Mucosa of rectum (tissue), 2 donors: ENCODE data around the gene TMCC1.
"Not testable (repeated sequence)": the region's sequence is repeated elsewhere in the genome, so short reads cannot be mapped to it uniquely, and the experiment has no call there.

ENCODE experiments used
- H3K27ac ChIP-seq, 2 donors: one replicate each; pipeline ENCODE4 v1.7.0; 2013; ENCODE audit warnings: inconsistent platforms in 2 of 2, low read depth in 2 of 2, low read length in 2 of 2
- H3K27me3 ChIP-seq, 2 donors: one replicate each; pipeline ENCODE4 v1.7.0; 2013; ENCODE audit warnings: low read length in 2 of 2; ENCODE audit not compliant: control insufficient read depth in 2 of 2, insufficient read depth in 2 of 2
- H3K36me3 ChIP-seq, 2 donors: one replicate each; pipeline ENCODE4 v1.7.0; 2013; ENCODE audit warnings: low read length in 2 of 2; ENCODE audit not compliant: control insufficient read depth in 2 of 2, insufficient read depth in 2 of 2
- H3K4me1 ChIP-seq, 2 donors: one replicate each; pipeline ENCODE4 v1.7.0; 2013; ENCODE audit warnings: low read length in 2 of 2, mild to moderate bottlenecking in 1 of 2; ENCODE audit not compliant: control insufficient read depth in 2 of 2, insufficient read depth in 2 of 2
- H3K4me3 ChIP-seq, 2 donors: one replicate each; pipeline ENCODE4 v1.7.0; 2013; ENCODE audit warnings: low read length in 2 of 2
- H3K9ac ChIP-seq, 2 donors: one replicate each; pipeline ENCODE4 v1.7.0; 2013; ENCODE audit warnings: low read length in 2 of 2, low read depth in 1 of 2, mild to moderate bottlenecking in 1 of 2
- H3K9me3 ChIP-seq, 2 donors: one replicate each; pipeline ENCODE4 v1.7.0; 2013; ENCODE audit warnings: low read length in 2 of 2; ENCODE audit not compliant: control insufficient read depth in 2 of 2
- donor health status: healthy.
- donor health status: Normal muscosa, but diverticular disease.

The TMCC1 gene

GRCh38 chr3:129696430-129696829, 197.1 kb downstream of the TMCC1 start:
- H3K9me3 ChIP-seq, H3K27ac ChIP-seq, H3K36me3 ChIP-seq, H3K4me3 ChIP-seq, H3K9ac ChIP-seq, H3K4me1 ChIP-seq, H3K27me3 ChIP-seq: not testable (repeated sequence)

- Histone ChIP-seq H3K9me3 (no peaks in the 10 kb centered on the region), H3K9ac (no peak overlapping the region), H3K4me1 (no peaks in the 10 kb centered on the region), H3K4me3 (no peak overlapping the region), H3K36me3 (no peaks in the 10 kb centered on the region), H3K27me3 (no peaks in the 10 kb centered on the region), H3K27ac (no peak overlapping the region)
Measured at GRCh38 chr3:129695230-129695629, 198.3 kb downstream of the TMCC1 start.

- H3K4me1 ChIP-seq, result no peaks in the 10 kb centered on the region
- no peak overlapping the region for H3K27ac ChIP-seq
- no peaks in the 10 kb centered on the region for H3K27me3 ChIP-seq
- no peaks in the 10 kb centered on the region for H3K36me3 ChIP-seq
- H3K4me3 ChIP-seq, result no peak overlapping the region
- no peak overlapping the region for H3K9ac ChIP-seq
- no peaks in the 10 kb centered on the region for H3K9me3 ChIP-seq
Measured at GRCh38 chr3:129694228-129694627, 199.3 kb downstream of the TMCC1 start.

GRCh38 chr3:129692743-129693142, 200.8 kb downstream of the TMCC1 start:
- no peak overlapping the region for H3K27ac ChIP-seq
- no peak overlapping the region for H3K4me3 ChIP-seq
- H3K9ac ChIP-seq, result no peak overlapping the region
- no peaks in the 10 kb centered on the region for H3K36me3 ChIP-seq
- no peaks in the 10 kb centered on the region for H3K9me3 ChIP-seq
- H3K27me3 ChIP-seq, result no peaks in the 10 kb centered on the region
- no peaks in the 10 kb centered on the region for H3K4me1 ChIP-seq

GRCh38 chr3:129690963-129691362, 202.5 kb downstream of the TMCC1 start:
- Histone ChIP-seq H3K27me3 (no peaks in the 10 kb centered on the region), H3K4me1 (no peaks in the 10 kb centered on the region), H3K9ac (no peak overlapping the region), H3K36me3 (no peaks in the 10 kb centered on the region), H3K4me3 (no peak overlapping the region), H3K9me3 (no peaks in the 10 kb centered on the region), H3K27ac (no peak overlapping the region)

GRCh38 chr3:129690406-129690805, 203.1 kb downstream of the TMCC1 start:
- Histone ChIP-seq H3K4me1 (no peaks in the 10 kb centered on the region), H3K27ac (no peak overlapping the region), H3K27me3 (no peaks in the 10 kb centered on the region)

GRCh38 chr3:129689036-129689435, 204.5 kb downstream of the TMCC1 start:
- Histone ChIP-seq H3K9me3 (no peaks in the 10 kb centered on the region), H3K9ac (no peak overlapping the region), H3K27me3 (no peaks in the 10 kb centered on the region), H3K36me3 (no peaks in the 10 kb centered on the region), H3K27ac (no peak overlapping the region), H3K4me1 (no peaks in the 10 kb centered on the region), H3K4me3 (no peak overlapping the region)

More at GRCh38 chr3:129690406-129690805, 203.1 kb downstream of the TMCC1 start:
- no peaks in the 10 kb centered on the region for H3K9me3 ChIP-seq
- no peak overlapping the region for H3K9ac ChIP-seq
- no peak overlapping the region for H3K4me3 ChIP-seq
- H3K36me3 ChIP-seq, result no peaks in the 10 kb centered on the region

GRCh38 chr3:129688271-129688895, 205.1 kb downstream of the TMCC1 start:
- no peaks in the 10 kb centered on the region for H3K36me3 ChIP-seq
- H3K9me3 ChIP-seq, result no peaks in the 10 kb centered on the region
- no peak overlapping the region for H3K27ac ChIP-seq
- peak overlapping the region; percentile 6 to 48 for H3K4me3 ChIP-seq
- H3K9ac ChIP-seq, result no peak overlapping the region
- no peaks in the 10 kb centered on the region for H3K4me1 ChIP-seq
- no peaks in the 10 kb centered on the region for H3K27me3 ChIP-seq

- H3K27me3 ChIP-seq, result no peaks in the 10 kb centered on the region
- H3K9ac ChIP-seq, result no peak overlapping the region
- H3K36me3 ChIP-seq, result no peaks in the 10 kb centered on the region
- no peaks in the 10 kb centered on the region for H3K9me3 ChIP-seq
- no peak overlapping the region for H3K27ac ChIP-seq
- no peak overlapping the region for H3K4me3 ChIP-seq
- H3K4me1 ChIP-seq, result no peaks in the 10 kb centered on the region
Measured at GRCh38 chr3:129687586-129688125, 205.9 kb downstream of the TMCC1 start.

GRCh38 chr3:129686941-129687340, 206.6 kb downstream of the TMCC1 start:
- Histone ChIP-seq H3K9ac (no peak overlapping the region), H3K27ac (no peak overlapping the region), H3K36me3 (no peaks in the 10 kb centered on the region), H3K9me3 (no peaks in the 10 kb centered on the region), H3K27me3 (no peaks in the 10 kb centered on the region), H3K4me1 (no peaks in the 10 kb centered on the region), H3K4me3 (no peak overlapping the region)
